C4-2B (cell line): Measurements from ENCODE around the gene SLC9A5.

Experiments
- H3K27ac ChIP-seq: fragments of 450-650 bp; 2 replicates; pipeline ENCODE4 v1.5.1; 2017
- CTCF ChIP-seq: fragments of 450-650 bp; conservative IDR thresholded peaks from 2 replicates; pipeline ENCODE4 v1.5.1; 2017; ENCODE audit warnings: mild to moderate bottlenecking
- ZFX ChIP-seq: fragments of 450-650 bp; IDR thresholded peaks from 2 replicates; pipeline ENCODE4 v1.6.1; 2017

Gene SLC9A5

GRCh38 chr16:67243481-67243880 lies 5.3 kb upstream of the SLC9A5 start:
- no peak for TF ChIP-seq ZFX
- no peak for TF ChIP-seq CTCF
- H3K27ac ChIP-seq = peak overlapping the region; percentile 93

- peak overlapping the region; percentile 93 for H3K27ac ChIP-seq
- TF ChIP-seq ZFX = no peak
- TF ChIP-seq CTCF = no peak
Observed at GRCh38 chr16:67244387-67245185, 4.2 kb upstream of the SLC9A5 start.

- peak overlapping the region; percentile 93 for H3K27ac ChIP-seq
- no peak for TF ChIP-seq CTCF
- TF ChIP-seq ZFX = no peak
Observed at GRCh38 chr16:67245186-67245585, 3.6 kb upstream of the SLC9A5 start.

GRCh38 chr16:67245674-67246080 lies 3.1 kb upstream of the SLC9A5 start:
- H3K27ac ChIP-seq = peak overlapping the region; percentile 93
- no peak for TF ChIP-seq CTCF
- TF ChIP-seq ZFX = no peak

GRCh38 chr16:67246081-67246755 lies 2.6 kb upstream of the SLC9A5 start:
- H3K27ac ChIP-seq = peak overlapping the region; percentile 93
- TF ChIP-seq ZFX (no peak), CTCF (no peak; the same call in none of the 2 replicates)

GRCh38 chr16:67246756-67247191 lies 2.0 kb upstream of the SLC9A5 start:
- H3K27ac ChIP-seq = peak overlapping the region; percentile 93
- TF ChIP-seq ZFX (no peak), CTCF (peak; percentile 39)
